IPS-NIHi7 (cell line): ENCODE results near the gene CCL19.
"Not testable (repeated sequence)": the region's sequence is repeated elsewhere in the genome, so short reads cannot be mapped to it uniquely, and the experiment has no call there.

Source experiments
- DNase-seq: peaks from one replicate; pipeline ENCODE4 v3.0.0; 2012; ENCODE audit warnings: mixed read lengths; ENCODE audit errors: extremely low spot score

CCL19 gene

GRCh38 chr9:34690983-34691935, at the start of gene CCL19:
CCL19 (minus strand) TSS chr9:34691276; CDS start chr9:34691139, 137 bp downstream.
- DNase-seq, result no peak

- DNase-seq, result not testable (repeated sequence)
Observed at GRCh38 chr9:34740176-34740575, 49.1 kb upstream of the CCL19 start.

DNA sequence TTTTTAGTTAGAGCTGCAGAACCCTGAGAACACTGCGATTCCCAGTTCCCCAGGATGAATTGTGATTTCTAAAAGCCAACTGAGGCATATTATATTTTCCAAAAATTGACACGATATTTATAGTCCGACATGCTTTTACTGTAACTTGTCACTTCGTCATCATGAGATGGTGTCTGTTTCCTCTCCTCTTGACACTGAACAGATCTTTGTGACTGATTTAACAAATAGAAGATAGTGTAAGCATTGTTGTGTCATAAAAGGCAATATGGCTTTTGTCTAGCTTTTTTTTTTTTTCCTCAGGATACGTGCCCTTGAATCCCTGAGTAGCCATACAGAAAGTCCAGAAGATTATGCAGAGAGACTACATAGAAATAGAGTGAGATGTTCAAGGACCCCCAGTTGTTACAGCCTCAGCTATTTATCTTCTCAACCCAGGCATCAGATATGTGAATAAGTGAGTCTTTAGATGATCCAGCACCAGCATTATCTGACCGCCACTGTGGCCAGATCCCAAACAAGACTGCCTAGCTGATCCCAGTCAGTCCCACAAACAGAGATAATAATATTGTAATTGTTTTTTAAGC, 46.7 kb upstream of the CCL19 start:
- DNase-seq, result no peak

DNA sequence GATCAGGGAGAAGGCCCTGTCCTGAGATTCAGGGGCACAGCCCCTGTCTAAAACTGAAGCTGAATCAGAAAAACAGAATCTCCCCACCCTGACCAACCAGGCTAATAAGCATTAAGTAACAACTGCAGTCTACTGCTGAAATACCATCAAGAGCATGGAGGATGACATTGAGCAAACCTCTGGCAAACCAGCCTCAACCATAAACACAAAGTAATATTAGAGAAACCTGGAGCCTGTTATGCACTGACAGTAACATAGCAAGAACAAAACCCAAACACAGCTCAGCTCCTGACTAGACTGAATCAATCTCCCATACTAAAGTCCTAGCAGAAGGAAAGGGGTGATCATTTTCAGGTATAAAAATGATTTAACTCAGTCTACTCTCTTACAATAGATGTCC, 43.6 kb upstream of the CCL19 start:
- no peak for DNase-seq

DNA sequence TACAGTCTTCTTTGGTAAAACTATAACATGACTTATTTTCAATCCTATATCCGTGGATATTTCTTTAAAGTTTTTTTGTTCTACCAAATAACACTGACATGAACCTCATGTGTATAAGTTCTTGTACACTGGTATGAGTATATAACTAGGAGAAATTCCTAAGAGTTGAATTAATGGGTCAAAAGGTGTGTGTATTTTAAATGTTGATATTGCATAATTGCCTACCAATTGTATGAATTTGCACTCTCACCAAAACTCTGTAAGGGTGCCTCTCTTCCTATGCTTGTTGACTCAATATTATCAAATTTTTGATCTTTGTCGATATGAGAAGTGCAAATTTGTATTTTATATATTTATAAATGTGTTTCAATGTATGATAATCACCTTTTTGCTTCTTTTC, 41.8 kb upstream of the CCL19 start:
- DNase-seq, result no peak

DNA sequence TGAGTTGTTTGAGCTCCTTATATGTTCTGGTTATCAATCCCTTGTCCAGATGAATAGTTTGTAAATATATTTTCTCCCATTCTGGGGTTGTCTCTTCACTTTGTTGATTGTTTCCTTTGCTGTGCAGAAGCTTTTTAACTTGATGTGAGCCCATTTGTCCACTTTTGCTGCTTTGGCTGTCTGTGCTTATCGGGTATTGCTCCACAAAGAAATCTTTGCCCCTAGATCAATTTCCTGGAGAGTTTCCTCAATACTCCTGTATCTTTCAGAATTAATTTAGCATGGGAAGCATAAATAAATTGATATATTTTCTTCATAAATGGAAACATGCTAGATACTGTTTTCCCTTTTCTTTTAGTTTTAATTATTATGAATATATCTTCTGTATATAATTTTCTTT, 41.4 kb upstream of the CCL19 start:
- DNase-seq, result no peak

- no peak for DNase-seq
Observed at GRCh38 chr9:34723141-34723540, 32.1 kb upstream of the CCL19 start.

GRCh38 chr9:34719769-34720025, 28.6 kb upstream of the CCL19 start:
- DNase-seq, result not testable (repeated sequence)

- no peak for DNase-seq
Observed at GRCh38 chr9:34719021-34719768, 28.1 kb upstream of the CCL19 start.

DNA sequence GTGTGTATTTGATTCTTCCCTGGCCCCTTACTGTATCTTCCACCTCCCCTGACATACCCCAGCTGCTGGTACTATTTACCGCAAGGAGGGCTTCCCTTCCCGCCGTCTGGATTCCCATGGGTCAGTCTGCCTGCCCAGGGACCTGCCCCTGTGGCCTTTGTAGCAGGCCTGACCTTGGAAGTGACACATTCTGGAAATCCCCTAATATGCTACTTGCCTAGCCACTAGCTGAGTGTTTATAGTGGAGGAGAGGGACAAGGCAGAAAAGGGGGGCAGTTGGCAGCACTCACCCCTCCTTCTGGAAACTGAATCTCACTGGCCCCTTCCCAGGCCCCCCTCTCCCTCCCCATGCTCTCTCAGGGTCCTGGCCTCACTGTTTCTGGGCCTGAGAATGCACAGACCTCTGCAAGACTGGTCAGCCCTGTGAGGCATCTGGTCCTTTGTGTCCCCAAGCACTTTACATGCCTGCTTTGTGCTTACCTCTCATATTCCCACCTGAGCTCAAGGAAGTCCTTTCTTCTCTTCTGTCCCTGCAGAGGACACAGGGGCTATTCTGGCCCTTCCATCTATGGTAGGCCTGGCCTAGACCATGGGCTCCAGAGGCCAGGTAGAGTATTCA, 27.0 kb upstream of the CCL19 start:
- no peak for DNase-seq

GRCh38 chr9:34716711-34717110, 25.6 kb upstream of the CCL19 start:
- DNase-seq, result no peak

DNA sequence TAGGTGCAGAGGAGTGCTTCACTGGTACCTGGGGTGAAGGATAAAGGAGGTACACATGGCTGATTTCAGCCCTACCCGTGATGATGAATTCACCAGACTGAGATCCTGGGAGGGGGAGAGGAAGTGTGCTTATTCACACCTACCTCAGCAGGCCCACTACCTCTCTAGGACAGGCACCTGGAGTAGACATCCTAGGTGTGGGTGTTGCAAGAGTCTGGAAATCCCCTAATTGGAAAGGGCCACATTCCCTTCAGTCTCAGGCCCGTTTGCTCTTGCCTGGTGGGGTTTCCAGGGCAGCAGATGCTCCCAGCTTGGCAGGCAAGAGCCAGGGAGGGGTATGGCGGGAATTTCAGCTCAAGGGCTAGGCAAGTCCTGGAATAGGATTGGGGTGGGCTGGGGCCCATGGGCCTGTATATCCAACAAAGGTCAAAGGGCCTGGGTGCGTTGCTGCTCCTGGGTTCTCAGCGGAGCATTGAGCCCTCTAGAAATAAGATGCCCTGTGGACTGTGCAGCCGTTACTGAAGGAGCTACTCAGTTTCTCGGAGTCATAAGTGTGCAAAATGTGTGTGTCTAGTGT, 24.7 kb upstream of the CCL19 start:
- no peak for DNase-seq

DNA sequence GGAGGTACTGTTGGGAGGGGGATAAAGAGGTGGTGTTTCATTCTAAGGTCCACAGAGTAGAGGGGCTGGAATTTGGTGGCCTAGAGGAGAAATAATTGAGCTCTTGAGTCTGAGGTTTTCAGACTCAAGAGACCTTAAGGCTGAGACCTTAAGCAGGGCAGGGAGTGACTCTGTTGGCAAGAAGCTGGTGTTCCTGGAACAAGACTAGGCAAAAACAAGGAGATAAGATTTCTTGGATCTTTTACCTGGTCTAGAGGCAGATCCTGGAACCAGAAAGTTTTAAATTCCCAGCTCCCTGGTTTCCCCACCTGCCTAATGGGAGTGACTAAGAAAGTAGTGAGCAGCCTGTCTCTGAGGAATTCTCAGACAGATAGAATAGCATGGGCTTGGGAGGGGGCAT, 22.9 kb upstream of the CCL19 start:
- no peak for DNase-seq

DNA sequence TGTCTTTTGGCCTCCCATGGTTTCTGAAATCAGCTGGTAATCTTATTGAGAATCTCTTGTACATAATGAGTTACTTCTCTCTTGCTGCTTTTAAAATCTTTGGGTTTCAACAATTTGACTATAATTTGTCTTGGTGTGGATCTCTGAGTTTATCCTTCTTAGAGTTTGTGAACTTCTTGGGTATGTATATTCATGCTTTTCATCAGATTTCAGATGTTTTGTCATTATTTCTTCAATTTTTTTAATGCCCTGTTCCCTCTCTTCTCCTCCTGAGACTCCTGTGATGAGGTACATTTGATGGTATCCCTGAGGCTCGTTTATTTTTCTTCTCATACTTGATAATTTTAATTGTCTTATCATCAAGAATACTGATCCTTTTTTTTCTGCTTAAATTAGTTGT, 21.1 kb upstream of the CCL19 start:
- DNase-seq, result no peak

DNA sequence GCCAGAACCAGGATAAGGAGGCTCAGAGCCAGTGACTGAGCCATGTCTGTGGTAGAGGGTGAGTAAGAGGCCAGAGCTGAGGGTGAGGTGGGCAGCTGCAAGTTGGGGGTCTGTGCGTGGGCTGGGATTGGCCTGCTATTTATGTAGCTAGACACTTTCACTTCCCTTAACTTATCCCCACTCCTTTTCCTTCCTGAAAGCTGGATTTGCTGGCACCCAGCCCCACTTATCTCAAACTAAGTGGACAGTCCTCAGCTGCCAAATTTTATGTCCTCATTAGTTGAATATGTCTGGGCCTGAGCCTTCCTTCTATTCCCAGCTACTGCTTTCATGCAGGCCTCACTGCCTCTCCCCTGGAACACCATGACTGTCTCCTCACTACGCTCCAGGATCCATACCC, 18.9 kb upstream of the CCL19 start, which contains the start of gene CCL21:
TSS of gene CCL21 (minus strand) at position 114 of the 400 bp plus-strand sequence. CDS start at position 44, 70 bp downstream.
- DNase-seq, result no peak

DNA sequence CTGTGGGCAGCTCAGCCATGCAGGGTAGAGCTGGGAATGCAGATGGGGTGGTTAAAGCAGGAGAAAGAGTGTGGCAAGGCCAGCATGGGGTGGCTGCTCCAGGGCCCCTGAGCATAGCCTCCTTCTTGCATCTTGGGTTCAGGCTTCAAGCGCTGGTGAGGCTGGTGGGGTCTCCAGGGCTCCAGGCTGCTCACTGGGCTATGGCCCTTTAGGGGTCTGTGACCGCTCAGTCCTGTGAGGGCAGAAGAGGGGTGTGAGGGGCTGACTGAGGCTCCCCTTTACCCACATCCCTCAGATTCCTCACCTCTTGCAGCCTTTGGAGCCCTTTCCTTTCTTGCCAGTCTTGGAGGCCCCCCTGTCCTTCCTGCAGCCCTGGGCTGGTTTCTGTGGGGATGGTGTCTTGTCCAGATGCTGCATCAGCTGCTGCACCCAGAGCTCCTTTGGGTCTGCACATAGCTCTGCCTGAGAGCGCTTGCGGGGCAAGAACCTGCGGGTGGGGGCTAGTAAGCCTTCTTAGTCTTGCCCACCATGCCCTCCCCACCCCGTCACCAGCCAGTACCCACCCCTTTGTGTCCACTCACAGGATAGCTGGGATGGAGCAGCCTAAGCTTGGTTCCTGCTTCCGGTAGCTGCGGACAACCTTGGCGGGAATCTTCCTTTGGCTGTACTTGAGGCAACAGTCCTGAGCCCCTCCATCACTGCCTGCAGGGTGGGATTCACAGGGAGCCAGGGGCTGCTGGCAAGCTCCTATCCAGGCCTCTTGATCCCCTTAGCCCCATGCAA, 18.3 kb upstream of the CCL19 start:
- no peak for DNase-seq

GRCh38 chr9:34707130-34707529, 16.1 kb upstream of the CCL19 start:
- DNase-seq, result no peak

GRCh38 chr9:34701769-34702736, 11.0 kb upstream of the CCL19 start:
- DNase-seq, result peak; percentile 93

DNA sequence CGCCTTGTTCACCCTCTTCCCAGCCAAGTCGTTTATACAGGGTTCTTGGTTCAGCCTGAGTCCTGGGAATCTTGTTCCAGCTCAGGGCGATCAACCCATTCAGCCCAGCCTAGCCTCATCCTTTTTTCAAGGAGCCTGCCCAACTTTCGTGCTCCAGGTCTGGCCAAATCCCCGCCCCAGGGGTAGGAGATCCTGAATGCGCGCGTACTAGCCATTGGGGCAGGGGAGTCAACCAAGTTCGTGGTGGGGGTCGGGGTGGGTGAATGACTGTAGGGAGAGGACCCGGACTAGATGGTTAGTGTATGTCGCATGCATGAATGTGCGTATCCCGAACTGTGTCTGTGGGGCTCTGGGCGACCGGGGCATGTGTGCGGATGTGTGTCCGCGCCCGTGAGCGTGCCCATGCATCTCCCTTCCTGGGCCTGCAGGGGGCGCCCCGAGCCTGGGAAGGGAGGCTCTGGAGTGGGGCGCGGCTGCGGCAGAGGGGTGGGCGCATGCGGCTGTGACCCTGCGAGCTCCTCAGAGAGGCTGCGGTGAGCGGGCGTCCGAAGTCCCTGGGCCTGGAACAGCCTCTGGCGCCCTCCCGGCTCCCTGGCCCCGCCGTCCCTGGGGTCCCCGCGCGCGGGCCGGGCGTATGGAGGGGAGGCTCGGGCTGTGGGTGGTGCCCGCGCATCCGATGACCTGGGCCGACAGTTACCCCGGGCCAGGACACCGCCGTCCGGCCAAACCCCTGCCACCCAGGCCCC, 10.1 kb upstream of the CCL19 start:
- peak; percentile 94 for DNase-seq
